Mesenchymal stem cell (in vitro differentiated cells and primary cell): ENCODE measurements around the gene ABCB4.

ENCODE experiments used
- DNase-seq: peaks from one replicate; pipeline ENCODE4 v3.0.0-alpha.2; 2013
- H2AFZ ChIP-seq: one replicate; pipeline ENCODE4 v1.6.1; 2013; ENCODE audit warnings: low read depth, mild to moderate bottlenecking, control low read depth, inconsistent platforms, low read length, moderate library complexity
- H2AK5ac ChIP-seq: 2 replicates; pipeline ENCODE4 v1.6.1; 2013; ENCODE audit warnings: low read length, moderate library complexity, mild to moderate bottlenecking, inconsistent platforms; ENCODE audit not compliant: severe bottlenecking
- H2BK120ac ChIP-seq: one replicate; pipeline ENCODE4 v1.6.1; 2013; ENCODE audit warnings: low read depth, mild to moderate bottlenecking, inconsistent platforms, low read length, moderate library complexity
- H2BK12ac ChIP-seq, 2 experiments: one replicate each; pipeline ENCODE4 v1.6.1; 2013; ENCODE audit warnings: inconsistent platforms in 2 of 2, low read length in 2 of 2, mild to moderate bottlenecking in 2 of 2, moderate library complexity in 2 of 2, control low read depth in 1 of 2
- H2BK15ac ChIP-seq: one replicate; pipeline ENCODE4 v1.6.1; 2013; ENCODE audit warnings: mild to moderate bottlenecking, low read depth, inconsistent platforms; ENCODE audit not compliant: poor library complexity, severe bottlenecking
- H2BK5ac ChIP-seq: 2 replicates; pipeline ENCODE4 v1.6.1; 2013; ENCODE audit warnings: low read depth, mild to moderate bottlenecking, low read length, control low read depth, inconsistent platforms; ENCODE audit not compliant: poor library complexity, severe bottlenecking
- H3K14ac ChIP-seq, 2 experiments: one replicate each; pipeline ENCODE4 v1.6.1; 2013; ENCODE audit warnings: inconsistent platforms in 2 of 2, low read length in 2 of 2, control low read depth in 1 of 2, mild to moderate bottlenecking in 1 of 2, moderate library complexity in 1 of 2
- H3K18ac ChIP-seq, 2 experiments: one replicate each; pipeline ENCODE4 v1.6.1; 2013; ENCODE audit warnings: inconsistent platforms in 2 of 2, low read length in 2 of 2, control low read depth in 1 of 2, low read depth in 1 of 2, mild to moderate bottlenecking in 1 of 2
- H3K23ac ChIP-seq, 2 experiments: one replicate each; pipeline ENCODE4 v1.6.1; 2013; ENCODE audit warnings: inconsistent platforms in 2 of 2, low read length in 2 of 2, mild to moderate bottlenecking in 2 of 2, moderate library complexity in 2 of 2, control low read depth in 1 of 2
- H3K27ac ChIP-seq: 2 replicates; pipeline ENCODE4 v1.5.1; 2013; ENCODE audit warnings: mild to moderate bottlenecking, moderate library complexity, low read length, control low read depth, inconsistent platforms; ENCODE audit not compliant: poor library complexity, severe bottlenecking
- H3K27me3 ChIP-seq, 2 experiments: 2 replicates each; pipeline versions ENCODE4 v1.6.1 to v1.7.0; 2013; ENCODE audit warnings: low read length in 2 of 2, mild to moderate bottlenecking in 2 of 2, moderate library complexity in 2 of 2, control low read depth in 1 of 2, inconsistent platforms in 1 of 2; ENCODE audit not compliant: control insufficient read depth in 1 of 2, insufficient read depth in 1 of 2
- H3K36me3 ChIP-seq, 2 experiments: 2 replicates each; pipeline versions ENCODE4 v1.6.1 to v1.7.0; 2013; ENCODE audit warnings: low read length in 2 of 2, control low read depth in 1 of 2, inconsistent platforms in 1 of 2, low read depth in 1 of 2, mild to moderate bottlenecking in 1 of 2; ENCODE audit not compliant: insufficient read depth in 2 of 2, control insufficient read depth in 1 of 2
- H3K4ac ChIP-seq, 2 experiments: one replicate each; pipeline ENCODE4 v1.6.1; 2013; ENCODE audit warnings: inconsistent platforms in 2 of 2, low read length in 2 of 2, mild to moderate bottlenecking in 2 of 2, moderate library complexity in 2 of 2, control low read depth in 1 of 2, low read depth in 1 of 2
- H3K4me1 ChIP-seq: 2 replicates; pipeline ENCODE4 v1.6.1; 2013; ENCODE audit warnings: low read depth, low read length, control low read depth; ENCODE audit not compliant: control insufficient read depth, insufficient read depth
- H3K4me2 ChIP-seq: 2 replicates; pipeline ENCODE4 v1.6.1; 2013; ENCODE audit warnings: low read length, mild to moderate bottlenecking, inconsistent platforms; ENCODE audit not compliant: poor library complexity, severe bottlenecking
- H3K4me3 ChIP-seq, 2 experiments: 2 replicates each; pipeline versions ENCODE4 v1.5.1 to v1.7.0; 2013; ENCODE audit warnings: low read length in 2 of 2, mild to moderate bottlenecking in 2 of 2, control low read depth in 1 of 2, low read depth in 1 of 2; ENCODE audit not compliant: insufficient read depth in 1 of 2
- H3K79me1 ChIP-seq: replicated peaks from 2 replicates; pipeline ENCODE4 v1.6.1; 2013; ENCODE audit warnings: mild to moderate bottlenecking, control low read depth, low read length, inconsistent platforms; ENCODE audit not compliant: poor library complexity, severe bottlenecking
- H3K9ac ChIP-seq: 2 replicates; pipeline ENCODE4 v1.7.0; 2013; ENCODE audit warnings: mild to moderate bottlenecking, low read length, moderate library complexity
- H3K9me3 ChIP-seq: 2 replicates; pipeline ENCODE4 v1.7.0; 2013; ENCODE audit warnings: mild to moderate bottlenecking, low read length; ENCODE audit not compliant: control insufficient read depth
- H4K8ac ChIP-seq: one replicate; pipeline ENCODE4 v1.6.1; 2013; ENCODE audit warnings: inconsistent platforms, mild to moderate bottlenecking, low read length, moderate library complexity
- H4K91ac ChIP-seq: one replicate; pipeline ENCODE4 v1.6.1; 2013; ENCODE audit warnings: mild to moderate bottlenecking, low read length, inconsistent platforms
- WGBS: methylation state at CpG from one replicate; pipeline ENCODE4 v1.1.7; 2013; ENCODE audit warnings: mixed read lengths; 5-methylcytosine and 5-hydroxymethylcytosine counted together

Gene ABCB4

GRCh38 chr7:87435546-87435945 is 39.9 kb downstream of the ABCB4 start:
- no peak overlapping the region for H4K8ac ChIP-seq
- H3K27me3 ChIP-seq: no peaks in the 10 kb centered on the region
- H3K79me1 ChIP-seq: no peaks in the 10 kb centered on the region
- H2BK120ac ChIP-seq: no peak overlapping the region
- H2AK5ac ChIP-seq: no peak overlapping the region
- no peak overlapping the region for H3K14ac ChIP-seq
- H2AFZ ChIP-seq: no peak overlapping the region
- H3K4me1 ChIP-seq: peaks cover 2% of the 10 kb centered on the region
- H2BK12ac ChIP-seq: no peak overlapping the region
- no peaks in the 10 kb centered on the region for H3K36me3 ChIP-seq
- H3K4ac ChIP-seq: no peak overlapping the region
- H2BK5ac ChIP-seq: no peak overlapping the region
- H3K4me3 ChIP-seq: no peak overlapping the region
- H3K4me2 ChIP-seq: no peak overlapping the region
- no peak for DNase-seq
- no peak overlapping the region for H3K23ac ChIP-seq
- H3K18ac ChIP-seq: no peak overlapping the region
- H4K91ac ChIP-seq: no peak overlapping the region
- no peak overlapping the region for H3K9ac ChIP-seq
- no peak overlapping the region for H3K27ac ChIP-seq
- no peaks in the 10 kb centered on the region for H3K9me3 ChIP-seq
- no peak overlapping the region for H2BK15ac ChIP-seq

- Histone ChIP-seq H3K4me3 (no peak overlapping the region), H2BK120ac (no peak overlapping the region), H3K9ac (no peak overlapping the region), H2AK5ac (no peak overlapping the region), H3K23ac (no peak overlapping the region), H3K9me3 (no peaks in the 10 kb centered on the region), H3K27me3 (no peaks in the 10 kb centered on the region), H4K91ac (no peak overlapping the region), H3K18ac (no peak overlapping the region), H2BK15ac (no peak overlapping the region), H4K8ac (no peak overlapping the region), H3K14ac (no peak overlapping the region), H3K27ac (no peak overlapping the region), H3K4me1 (peaks cover 2% of the 10 kb centered on the region), H3K4ac (no peak overlapping the region), H3K79me1 (no peaks in the 10 kb centered on the region), H2BK5ac (no peak overlapping the region), H2BK12ac (no peak overlapping the region), H3K36me3 (no peaks in the 10 kb centered on the region), H3K4me2 (no peak overlapping the region), H2AFZ (no peak overlapping the region)
- DNase-seq: no peak
- WGBS: 84% methylated on average over 2 of the region's 2 CpGs
These were observed 42.9 kb downstream of the ABCB4 start for GRCh38 chr7:87432536-87432935.

GRCh38 chr7:87427288-87427687 is 48.2 kb downstream of the ABCB4 start:
- H4K91ac ChIP-seq: no peak overlapping the region
- H2BK15ac ChIP-seq: no peak overlapping the region
- no peak overlapping the region for H3K14ac ChIP-seq
- H2BK5ac ChIP-seq: no peak overlapping the region
- H3K23ac ChIP-seq: no peak overlapping the region
- no peaks in the 10 kb centered on the region for H3K79me1 ChIP-seq
- 90% methylated on average over 2 of the region's 3 CpGs for WGBS
- H3K27ac ChIP-seq: no peak overlapping the region
- H2AK5ac ChIP-seq: no peak overlapping the region
- H3K9ac ChIP-seq: no peak overlapping the region
- no peak overlapping the region for H3K4me3 ChIP-seq
- no peaks in the 10 kb centered on the region for H3K4me1 ChIP-seq
- no peak for DNase-seq
- H4K8ac ChIP-seq: no peak overlapping the region
- no peak overlapping the region for H3K4me2 ChIP-seq
- no peak overlapping the region for H2BK12ac ChIP-seq
- H2BK120ac ChIP-seq: no peak overlapping the region
- H3K27me3 ChIP-seq: no peaks in the 10 kb centered on the region
- H3K4ac ChIP-seq: no peak overlapping the region
- H2AFZ ChIP-seq: no peak overlapping the region
- H3K18ac ChIP-seq: no peak overlapping the region
- no peaks in the 10 kb centered on the region for H3K9me3 ChIP-seq
- no peaks in the 10 kb centered on the region for H3K36me3 ChIP-seq

GRCh38 chr7:87426160-87426559 is 49.3 kb downstream of the ABCB4 start:
- no peak overlapping the region for H2BK120ac ChIP-seq
- H3K27me3 ChIP-seq: no peaks in the 10 kb centered on the region
- H2AFZ ChIP-seq: no peak overlapping the region
- H4K91ac ChIP-seq: no peak overlapping the region
- no peak overlapping the region for H2BK5ac ChIP-seq
- no peak overlapping the region for H3K23ac ChIP-seq
- no peak overlapping the region for H4K8ac ChIP-seq
- no peak overlapping the region for H3K4ac ChIP-seq
- H3K9ac ChIP-seq: no peak overlapping the region
- no peak overlapping the region for H3K27ac ChIP-seq
- H3K79me1 ChIP-seq: no peaks in the 10 kb centered on the region
- no peak overlapping the region for H3K4me2 ChIP-seq
- no peak for DNase-seq
- H3K36me3 ChIP-seq: no peaks in the 10 kb centered on the region
- H2BK12ac ChIP-seq: no peak overlapping the region
- H3K4me3 ChIP-seq: no peak overlapping the region
- no peak overlapping the region for H2AK5ac ChIP-seq
- no peak overlapping the region for H2BK15ac ChIP-seq
- H3K14ac ChIP-seq: no peak overlapping the region
- H3K4me1 ChIP-seq: no peaks in the 10 kb centered on the region
- 88% methylated on average over 1 of the region's 3 CpGs for WGBS
- no peaks in the 10 kb centered on the region for H3K9me3 ChIP-seq
- H3K18ac ChIP-seq: no peak overlapping the region
